Measurements from ENCODE around the gene MRPL11. TPM values are rescaled to one million over a fixed set of nuclear protein-coding genes. Genes with fewer than 3 reads are reported as not detected.

MRPL11 gene
- total and polyA plus RNA-seq, 2 donors (not counting 3 experiments of a cell fraction or from before 2014, with no cell fraction given) = 54.9 to 69.1 TPM

- dilution Hi-C loops (cut with MboI; ENCODE audit: extremely low pct_ligation_motif_present, low sequenced_read_pairs) = no loop called here
- H3K9me1 ChIP-seq (replicated peaks; ENCODE audit: control insufficient read depth, extremely low read depth, insufficient read depth, low read length) = no peaks in the 10 kb centered on the region
- peak overlapping the region; percentile 96 for H3K27ac ChIP-seq (ENCODE audit: insufficient read depth, low read depth, low read length)
- TF ChIP-seq, protein P1, sequence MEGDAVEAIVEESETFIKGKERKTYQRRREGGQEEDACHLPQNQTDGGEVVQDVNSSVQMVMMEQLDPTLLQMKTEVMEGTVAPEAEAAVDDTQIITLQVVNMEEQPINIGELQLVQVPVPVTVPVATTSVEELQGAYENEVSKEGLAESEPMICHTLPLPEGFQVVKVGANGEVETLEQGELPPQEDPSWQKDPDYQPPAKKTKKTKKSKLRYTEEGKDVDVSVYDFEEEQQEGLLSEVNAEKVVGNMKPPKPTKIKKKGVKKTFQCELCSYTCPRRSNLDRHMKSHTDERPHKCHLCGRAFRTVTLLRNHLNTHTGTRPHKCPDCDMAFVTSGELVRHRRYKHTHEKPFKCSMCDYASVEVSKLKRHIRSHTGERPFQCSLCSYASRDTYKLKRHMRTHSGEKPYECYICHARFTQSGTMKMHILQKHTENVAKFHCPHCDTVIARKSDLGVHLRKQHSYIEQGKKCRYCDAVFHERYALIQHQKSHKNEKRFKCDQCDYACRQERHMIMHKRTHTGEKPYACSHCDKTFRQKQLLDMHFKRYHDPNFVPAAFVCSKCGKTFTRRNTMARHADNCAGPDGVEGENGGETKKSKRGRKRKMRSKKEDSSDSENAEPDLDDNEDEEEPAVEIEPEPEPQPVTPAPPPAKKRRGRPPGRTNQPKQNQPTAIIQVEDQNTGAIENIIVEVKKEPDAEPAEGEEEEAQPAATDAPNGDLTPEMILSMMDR (IDR thresholded peaks at IDR 0.05; ENCODE audit: extremely low read depth in 1 of 2, insufficient read depth in 1 of 2, low read depth in 1 of 2, low read length in 2 of 2) = no peak
- no peak for TF ChIP-seq POLR2AphosphoS5 (IDR thresholded peaks at IDR 0.05; ENCODE audit: insufficient read depth, low read depth, low read length)
- TF ChIP-seq MYC (IDR thresholded peaks at IDR 0.05; ENCODE audit: low read depth, low read length) = no peak
- TF ChIP-seq, protein P2, sequence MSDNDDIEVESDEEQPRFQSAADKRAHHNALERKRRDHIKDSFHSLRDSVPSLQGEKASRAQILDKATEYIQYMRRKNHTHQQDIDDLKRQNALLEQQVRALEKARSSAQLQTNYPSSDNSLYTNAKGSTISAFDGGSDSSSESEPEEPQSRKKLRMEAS (IDR thresholded peaks at IDR 0.05; ENCODE audit: insufficient read depth, insufficient read length) = no peak
- TF ChIP-seq GATA2 (IDR thresholded peaks at IDR 0.05; ENCODE audit: insufficient read depth, insufficient read length, low read depth, low read length) = no peak
- TF ChIP-seq POLR2A (IDR thresholded peaks at IDR 0.05; ENCODE audit: low read depth, low read length) = no peak
- TF ChIP-seq FOS (IDR thresholded peaks at IDR 0.05; ENCODE audit: borderline replicate concordance, insufficient read depth, low read length) = no peak
- TF ChIP-seq EZH2 (IDR thresholded peaks at IDR 0.05; ENCODE audit: borderline replicate concordance, low read depth, low read length, severe bottlenecking) = no peak
- no peak for TF ChIP-seq JUN (IDR thresholded peaks at IDR 0.05; ENCODE audit: borderline replicate concordance, insufficient read depth, insufficient read length, low read depth)
- H3K4me3 ChIP-seq (replicated peaks in 1 of 3; ENCODE audit: insufficient read depth in 1 of 3, low read depth in 1 of 3, low read length in 3 of 3) = peak overlapping the region; percentile 71 to 89 (median 86)
- POLR2A ChIA-PET = interaction anchor here (1.0 to 1.5 kb wide), 4 partner anchors 10 to 199 kb away, joined by 3 to 15 read pairs (median 6); partner anchors contain the start of genes PELI3, RBM4 and RBM4B
- H3K4me2 ChIP-seq (ENCODE audit: insufficient read depth, low read length) = peak overlapping the region; percentile 93
- peak overlapping the region; percentile 93 for H2AFZ ChIP-seq (ENCODE audit: low read depth, low read length)
- FAIRE-seq (no peak), DNase-seq (ENCODE audit: low read depth, low spot score) (no peak)
- H3K79me2 ChIP-seq (ENCODE audit: control insufficient read depth, insufficient read depth, low read length) = peaks cover 7% of the 10 kb centered on the region
- H3K4me1 ChIP-seq (ENCODE audit: control insufficient read depth, extremely low read depth, insufficient read depth, low read length) = peaks cover 10% of the 10 kb centered on the region
- intact Hi-C loops (cut with micrococcal nuclease) = loop anchor here (1.0 to 2.0 kb wide), 5 partner anchors 13 to 198 kb away; partner anchors contain the start of genes ACTN3, BBS1, PELI3 and RBM4B
- TSS peak; percentile 64 for BruUV-seq (replicated peaks)
- H3K9me3 ChIP-seq (replicated peaks; ENCODE audit: control insufficient read depth, insufficient read depth, low read length) = no peaks in the 10 kb centered on the region
- H3K36me3 ChIP-seq (ENCODE audit: control insufficient read depth in 2 of 2, extremely low read depth in 1 of 2, insufficient read depth in 2 of 2, low read length in 2 of 2) = no peaks in the 10 kb centered on the region
- peak overlapping the region; percentile 99 for H3K9ac ChIP-seq (replicated peaks; ENCODE audit: extremely low read depth, insufficient read depth, low read length)
- no peaks in the 10 kb centered on the region for H4K20me1 ChIP-seq (replicated peaks; ENCODE audit: control insufficient read depth, extremely low read depth, insufficient read depth, low read length)
- CTCF ChIA-PET = interaction anchor here (1.0 to 1.9 kb wide), 19 partner anchors 9 to 199 kb away, joined by 3 to 12 read pairs (median 4); partner anchors contain the start of genes MRPL11, PELI3 and RBM4B
- no peaks in the 10 kb centered on the region for H3K27me3 ChIP-seq (ENCODE audit: control insufficient read depth in 2 of 2, insufficient read depth in 2 of 2, low read length in 2 of 2)
Measured at GRCh38 chr11:66479394-66480116, 40.9 kb upstream of the MRPL11 start.
